ENCODE results near the gene TGM3.

DNA sequence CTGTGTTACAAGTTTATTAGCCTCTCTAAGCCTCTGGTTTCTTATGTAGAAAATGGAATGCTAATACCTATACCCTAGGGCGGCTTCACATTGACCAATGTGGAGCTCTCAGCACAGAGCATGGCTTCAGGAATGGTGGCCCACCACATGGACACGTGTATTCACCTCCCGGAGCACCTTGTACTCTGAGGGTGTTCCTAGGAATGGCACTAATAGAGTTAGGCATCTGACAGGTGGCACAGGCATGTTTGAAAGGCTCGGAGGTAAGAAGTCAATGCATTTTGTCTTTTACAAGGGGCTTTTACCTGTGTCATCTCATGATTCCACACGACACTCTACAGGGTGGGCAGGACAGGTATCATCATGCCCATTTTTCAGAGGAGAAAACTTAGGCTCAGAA is 5.3 kb upstream of the TGM3 start:
- TF ChIP-seq, protein P1, sequence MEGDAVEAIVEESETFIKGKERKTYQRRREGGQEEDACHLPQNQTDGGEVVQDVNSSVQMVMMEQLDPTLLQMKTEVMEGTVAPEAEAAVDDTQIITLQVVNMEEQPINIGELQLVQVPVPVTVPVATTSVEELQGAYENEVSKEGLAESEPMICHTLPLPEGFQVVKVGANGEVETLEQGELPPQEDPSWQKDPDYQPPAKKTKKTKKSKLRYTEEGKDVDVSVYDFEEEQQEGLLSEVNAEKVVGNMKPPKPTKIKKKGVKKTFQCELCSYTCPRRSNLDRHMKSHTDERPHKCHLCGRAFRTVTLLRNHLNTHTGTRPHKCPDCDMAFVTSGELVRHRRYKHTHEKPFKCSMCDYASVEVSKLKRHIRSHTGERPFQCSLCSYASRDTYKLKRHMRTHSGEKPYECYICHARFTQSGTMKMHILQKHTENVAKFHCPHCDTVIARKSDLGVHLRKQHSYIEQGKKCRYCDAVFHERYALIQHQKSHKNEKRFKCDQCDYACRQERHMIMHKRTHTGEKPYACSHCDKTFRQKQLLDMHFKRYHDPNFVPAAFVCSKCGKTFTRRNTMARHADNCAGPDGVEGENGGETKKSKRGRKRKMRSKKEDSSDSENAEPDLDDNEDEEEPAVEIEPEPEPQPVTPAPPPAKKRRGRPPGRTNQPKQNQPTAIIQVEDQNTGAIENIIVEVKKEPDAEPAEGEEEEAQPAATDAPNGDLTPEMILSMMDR (optimal IDR thresholded peaks at IDR 0.05 in 1 of 3, IDR thresholded peaks at IDR 0.05 in 1 of 3, conservative IDR thresholded peaks at IDR 0.05 in 1 of 3; ENCODE audit: extremely low read depth in 1 of 3, insufficient read depth in 2 of 3, low read length in 3 of 3) = no peak
- TF ChIP-seq EZH2 (IDR thresholded peaks at IDR 0.05; ENCODE audit: low read length) = no peak
